GM23338 (cell line): ENCODE measurements around the gene PIGK. TPM values are rescaled to one million over a fixed set of nuclear protein-coding genes. Genes with fewer than 3 reads are reported as not detected.

Experiments used
- ATAC-seq: fragments of 200-7000 bp; cut with Tn5 transposase; 3 replicates; pipeline ENCODE4 v1.9.1; 2020
- DNase-seq: peaks from one replicate; pipeline ENCODE4 v3.0.0-alpha.2; 2015; ENCODE audit warnings: low spot score
- H2AFZ ChIP-seq: fragments of 200-600 bp; sonication (generic); 2 replicates; pipeline ENCODE4 v1.8.0; 2016; ENCODE audit warnings: antibody characterized with exemption, mild to moderate bottlenecking, moderate library complexity
- H3F3A ChIP-seq: fragments of 200-600 bp; sonication (generic); replicated peaks from 2 replicates; pipeline ENCODE4 v1.8.0; 2017; ENCODE audit warnings: antibody characterized with exemption, mixed run types, low read depth
- H3K27ac ChIP-seq: fragments of 200-600 bp; sonication (generic); 2 replicates; pipeline ENCODE4 v1.6.1; 2016; ENCODE audit warnings: low read depth
- H3K27me3 ChIP-seq: fragments of 200-600 bp; sonication (generic); 2 replicates; pipeline ENCODE4 v1.8.0; 2016; ENCODE audit warnings: mild to moderate bottlenecking, mixed run types, moderate library complexity; ENCODE audit not compliant: insufficient read depth
- H3K36me3 ChIP-seq: fragments of 200-600 bp; sonication (generic); 2 replicates; pipeline ENCODE4 v1.8.0; 2016; ENCODE audit warnings: mild to moderate bottlenecking; ENCODE audit not compliant: insufficient read depth
- H3K4me1 ChIP-seq: fragments of 200-600 bp; sonication (generic); 2 replicates; pipeline ENCODE4 v1.8.0; 2016; ENCODE audit warnings: mild to moderate bottlenecking, moderate library complexity; ENCODE audit not compliant: insufficient read depth
- H3K4me2 ChIP-seq: fragments of 200-600 bp; sonication (generic); 2 replicates; pipeline ENCODE4 v1.7.1; 2017; ENCODE audit warnings: mixed run types
- H3K4me3 ChIP-seq: fragments of 200-600 bp; sonication (generic); 2 replicates; pipeline ENCODE4 v1.6.1; 2016; ENCODE audit warnings: mixed run types
- H3K79me2 ChIP-seq: fragments of 200-600 bp; sonication (generic); replicated peaks from 2 replicates; pipeline ENCODE4 v1.8.0; 2017; ENCODE audit warnings: mild to moderate bottlenecking; ENCODE audit not compliant: insufficient read depth
- H3K9me2 ChIP-seq: fragments of 200-600 bp; sonication (generic); 2 replicates; pipeline ENCODE4 v1.8.0; 2017; ENCODE audit not compliant: insufficient read depth
- H4K20me1 ChIP-seq: fragments of 200-600 bp; sonication (generic); replicated peaks from 2 replicates; pipeline ENCODE4 v1.8.0; 2017; ENCODE audit warnings: mild to moderate bottlenecking; ENCODE audit not compliant: insufficient read depth
- H3K27ac Mint-ChIP-seq: 2 replicates; pipeline ENCODE4 v1.8.0; 2020; ENCODE audit warnings: inconsistent platforms, mild to moderate bottlenecking, moderate library complexity, mixed read lengths
- H3K27me3 Mint-ChIP-seq: 3 replicates; pipeline ENCODE4 v1.8.0; 2022; ENCODE audit warnings: low read depth, mild to moderate bottlenecking, moderate library complexity, mixed read lengths, inconsistent platforms; ENCODE audit not compliant: insufficient read depth, poor library complexity
- H3K36me3 Mint-ChIP-seq: 3 replicates; pipeline ENCODE4 v1.8.0; 2021; ENCODE audit warnings: low read depth, mild to moderate bottlenecking, inconsistent platforms, moderate library complexity, mixed read lengths
- H3K4me1 Mint-ChIP-seq: 3 replicates; pipeline ENCODE4 v1.8.0; 2020; ENCODE audit warnings: mild to moderate bottlenecking, inconsistent platforms, mixed read lengths
- H3K4me3 Mint-ChIP-seq: 3 replicates; pipeline ENCODE4 v1.8.0; 2021; ENCODE audit warnings: moderate library complexity, mild to moderate bottlenecking, inconsistent platforms, mixed read lengths
- H3K9me3 Mint-ChIP-seq: 3 replicates; pipeline ENCODE4 v1.8.0; 2020; ENCODE audit warnings: moderate library complexity, mild to moderate bottlenecking, inconsistent platforms, mixed read lengths
- CTCF ChIP-seq, 2 experiments: fragments of 200-600 bp in 1 of 2; sonication (generic) in 1 of 2; conservative IDR thresholded peaks; 2 replicates each; pipeline versions ENCODE4 v1.5.1 to v1.6.1; 2016 to 2017; ENCODE audit warnings: antibody characterized with exemption in 2 of 2, low read depth in 2 of 2, mild to moderate bottlenecking in 2 of 2, moderate library complexity in 1 of 2
- EZH2phosphoT487 ChIP-seq: fragments of 200-600 bp; sonication (generic); IDR thresholded peaks from one replicate; pipeline ENCODE4 v1.8.1; 2018; ENCODE audit warnings: antibody characterized with exemption; ENCODE audit not compliant: unreplicated experiment
- NANOG ChIP-seq: IDR thresholded peaks from 2 replicates; pipeline ENCODE4 v1.6.1; 2016; ENCODE audit warnings: antibody characterized with exemption, borderline replicate concordance
- POLR2AphosphoS5 ChIP-seq: IDR thresholded peaks from 2 replicates; pipeline ENCODE4 v1.6.1; 2016; ENCODE audit warnings: antibody characterized with exemption, low read depth
- REST ChIP-seq: IDR thresholded peaks from one replicate; pipeline ENCODE4 v1.6.1; 2018; ENCODE audit warnings: antibody characterized with exemption; ENCODE audit not compliant: unreplicated experiment
- ZNF114 ChIP-seq: fragments of 250-450 bp; sonication (Bioruptor Pico); IDR thresholded peaks from 2 replicates; pipeline ENCODE4 v1.5.0; 2020; ENCODE audit warnings: mild to moderate bottlenecking, moderate library complexity
- ZNF331 ChIP-seq: fragments of 250-450 bp; sonication (Bioruptor Pico); IDR thresholded peaks from 2 replicates; pipeline ENCODE4 v1.5.0; 2020; ENCODE audit warnings: low read depth, mild to moderate bottlenecking, moderate library complexity
- ZNF462 ChIP-seq: fragments of 250-450 bp; sonication (Bioruptor Pico); IDR thresholded peaks from 2 replicates; pipeline ENCODE4 v1.5.0; 2020; ENCODE audit warnings: mild to moderate bottlenecking, moderate library complexity
- polyA plus RNA-seq: library from polyadenylated mRNA; unstranded; fragments of >200 nt; fragmentation: Nextera tagmentation; extraction: Ambion mirVana; gene quantifications from 2 replicates; pipeline ENCODE4 v1.2.1, GENCODE V29; 2016
- total RNA-seq: library from RNA; depleted of rRNA; stranded (reverse); fragments of >200 nt; shearing (Covaris generic); gene quantifications from 2 replicates; pipeline ENCODE4 v1.2.3, GENCODE V29; 2014

Gene PIGK
- total and polyA plus RNA-seq, 2 experiments from 2014 or later, result 16.4 to 26.4 TPM

GRCh38 chr1:77156214-77156613 lies 63.0 kb downstream of the PIGK start (continued):
- TF ChIP-seq NANOG, result no peak

- Mint-ChIP-seq H3K36me3 (no peaks in the 10 kb centered on the region), H3K4me1 (no peaks in the 10 kb centered on the region), H3K27ac (no peak overlapping the region), H3K27me3 (no peaks in the 10 kb centered on the region), H3K4me3 (no peak overlapping the region), H3K9me3 (no peaks in the 10 kb centered on the region)
- Histone ChIP-seq H3K27ac (no peak overlapping the region), H3K79me2 (no peaks in the 10 kb centered on the region), H3F3A (no peaks in the 10 kb centered on the region), H2AFZ (no peak overlapping the region), H3K4me2 (no peak overlapping the region), H4K20me1 (no peaks in the 10 kb centered on the region), H3K36me3 (no peaks in the 10 kb centered on the region), H3K4me1 (no peaks in the 10 kb centered on the region), H3K27me3 (no peaks in the 10 kb centered on the region), H3K4me3 (no peak overlapping the region), H3K9me2 (no peaks in the 10 kb centered on the region)
- TF ChIP-seq EZH2phosphoT487, result no peak
- TF ChIP-seq CTCF (conservative IDR thresholded peaks at IDR 0.05; ENCODE audit: low read depth in 2 of 2), result no peak
- TF ChIP-seq ZNF114 (CRISPR knock-in tag), result no peak
- TF ChIP-seq ZNF462 (CRISPR knock-in tag), result no peak
- no peak for TF ChIP-seq ZNF331 (CRISPR knock-in tag)
- TF ChIP-seq REST, result no peak
- TF ChIP-seq POLR2AphosphoS5, result no peak
- DNase-seq (no peak), ATAC-seq (no peak)
Observed at GRCh38 chr1:77146270-77146669, 73.0 kb downstream of the PIGK start.
